ENCODE results near the gene SLC25A27.

The SLC25A27 gene

DNA sequence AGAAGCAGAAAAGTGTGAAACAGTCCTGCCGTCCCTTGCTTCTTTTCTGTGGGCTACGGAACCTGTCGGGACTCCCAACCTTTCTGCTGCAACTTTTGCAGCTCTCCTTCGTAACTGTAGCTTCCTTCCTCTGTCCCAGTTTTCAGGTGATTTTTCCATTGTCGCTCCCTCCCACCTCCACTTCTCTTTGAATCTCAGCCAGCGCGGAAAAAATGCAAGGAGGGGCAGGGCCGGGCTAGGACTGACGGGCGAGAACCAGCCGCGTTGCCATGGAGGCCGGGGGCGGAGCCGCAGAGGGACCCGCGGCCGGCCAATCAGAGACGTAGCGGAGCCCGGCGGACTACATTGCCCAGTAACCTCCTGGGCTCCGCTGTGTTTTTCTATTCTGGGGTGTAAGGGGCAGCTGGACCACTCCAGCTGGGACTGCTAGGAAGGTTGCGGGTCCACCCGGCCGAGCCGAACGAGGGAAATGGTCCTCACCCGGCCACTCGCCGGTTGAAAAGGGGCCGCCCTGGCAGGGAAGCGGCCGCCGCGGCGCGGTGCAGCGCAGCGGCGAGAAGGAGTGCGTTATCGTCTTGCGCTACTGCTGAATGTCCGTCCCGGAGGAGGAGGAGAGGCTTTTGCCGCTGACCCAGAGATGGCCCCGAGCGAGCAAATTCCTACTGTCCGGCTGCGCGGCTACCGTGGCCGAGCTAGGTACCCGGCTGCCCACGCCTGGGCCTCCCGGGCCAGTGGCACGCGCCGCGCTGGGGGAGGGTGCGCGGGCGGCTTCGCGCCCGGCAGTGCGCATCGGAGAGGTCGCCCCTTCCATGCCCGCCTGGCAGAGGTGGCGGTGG is at the start of gene SLC25A27, which contains the start of gene CYP39A1:
Gene SLC25A27, plus strand, starts transcription at position 373 of the 836 bp plus-strand sequence. Its CDS starts 218 bp downstream, at position 591.
Gene CYP39A1, minus strand, starts transcription at position 216 of the 836 bp plus-strand sequence. CDS start 236 bp downstream, outside the sequence.
- H3K27me3 ChIP-seq, result peaks cover 20% of the 10 kb centered on the region
- H3K36me3 ChIP-seq, result no peaks in the 10 kb centered on the region
- H3K9me3 ChIP-seq, result peaks cover 8% of the 10 kb centered on the region; the same call in 1 of the 2 replicates
- H3K4me2 ChIP-seq, result peak within 1 kb of the TSS; percentile 82
- peaks cover 6% of the 10 kb centered on the region; the same call in 1 of the 2 replicates for H3K4me1 ChIP-seq
- no peak within 1 kb of the TSS for H3K27ac ChIP-seq
- peak within 1 kb of the TSS; percentile 76 for H3K4me3 ChIP-seq
- no peak for TF ChIP-seq Cebpa-rat (IDR thresholded peaks at IDR 0.05)
- peak within 1 kb of the TSS; percentile 34; the same call in 1 of the 2 replicates for H3K9ac ChIP-seq
- H4K20me1 ChIP-seq, result no peaks in the 10 kb centered on the region

- H3K4me1 ChIP-seq, result no peaks in the 10 kb centered on the region
- no peak for TF ChIP-seq Cebpa-rat (IDR thresholded peaks at IDR 0.05)
- no peaks in the 10 kb centered on the region for H3K27me3 ChIP-seq
- H3K36me3 ChIP-seq, result no peaks in the 10 kb centered on the region
- H3K4me3 ChIP-seq, result no peak overlapping the region
- H4K20me1 ChIP-seq, result no peaks in the 10 kb centered on the region
- H3K9me3 ChIP-seq, result no peaks in the 10 kb centered on the region
- no peak overlapping the region for H3K9ac ChIP-seq
- H3K27ac ChIP-seq, result no peak overlapping the region
- no peak overlapping the region for H3K4me2 ChIP-seq
Observed at GRCh38 chr6:46605091-46605797, 47.5 kb upstream of the SLC25A27 start.

- H3K9ac ChIP-seq, result no peak overlapping the region
- no peaks in the 10 kb centered on the region for H3K4me1 ChIP-seq
- H3K27me3 ChIP-seq, result no peaks in the 10 kb centered on the region
- H3K9me3 ChIP-seq, result no peaks in the 10 kb centered on the region
- no peak overlapping the region for H3K4me2 ChIP-seq
- no peaks in the 10 kb centered on the region for H3K36me3 ChIP-seq
- no peak overlapping the region for H3K4me3 ChIP-seq
- H3K27ac ChIP-seq, result no peak overlapping the region
- H4K20me1 ChIP-seq, result no peaks in the 10 kb centered on the region
- no peak for TF ChIP-seq Cebpa-rat (IDR thresholded peaks at IDR 0.05)
Observed at GRCh38 chr6:46606338-46606737, 46.4 kb upstream of the SLC25A27 start.

- H3K27me3 ChIP-seq, result no peaks in the 10 kb centered on the region
- H4K20me1 ChIP-seq, result no peaks in the 10 kb centered on the region
- no peak overlapping the region for H3K27ac ChIP-seq
- H3K9ac ChIP-seq, result no peak overlapping the region
- H3K4me1 ChIP-seq, result no peaks in the 10 kb centered on the region
- no peaks in the 10 kb centered on the region for H3K36me3 ChIP-seq
- H3K4me2 ChIP-seq, result no peak overlapping the region
- no peak for TF ChIP-seq Cebpa-rat (IDR thresholded peaks at IDR 0.05)
- no peak overlapping the region for H3K4me3 ChIP-seq
- no peaks in the 10 kb centered on the region for H3K9me3 ChIP-seq
Observed at GRCh38 chr6:46610862-46611553, 41.8 kb upstream of the SLC25A27 start.

- H3K4me3 ChIP-seq, result no peak overlapping the region
- no peaks in the 10 kb centered on the region for H4K20me1 ChIP-seq
- no peaks in the 10 kb centered on the region for H3K36me3 ChIP-seq
- H3K4me1 ChIP-seq, result no peaks in the 10 kb centered on the region
- TF ChIP-seq Cebpa-rat (IDR thresholded peaks at IDR 0.05), result no peak
- H3K27ac ChIP-seq, result no peak overlapping the region
- H3K27me3 ChIP-seq, result no peaks in the 10 kb centered on the region
- no peak overlapping the region for H3K4me2 ChIP-seq
- no peaks in the 10 kb centered on the region for H3K9me3 ChIP-seq
- no peak overlapping the region for H3K9ac ChIP-seq
Observed at GRCh38 chr6:46612645-46613044, 40.1 kb upstream of the SLC25A27 start.

- no peaks in the 10 kb centered on the region for H3K4me1 ChIP-seq
- TF ChIP-seq Cebpa-rat (IDR thresholded peaks at IDR 0.05), result no peak
- no peak overlapping the region for H3K9ac ChIP-seq
- H3K4me3 ChIP-seq, result no peak overlapping the region
- no peaks in the 10 kb centered on the region for H3K9me3 ChIP-seq
- no peak overlapping the region for H3K4me2 ChIP-seq
- no peak overlapping the region for H3K27ac ChIP-seq
- H4K20me1 ChIP-seq, result no peaks in the 10 kb centered on the region
- no peaks in the 10 kb centered on the region for H3K36me3 ChIP-seq
- H3K27me3 ChIP-seq, result no peaks in the 10 kb centered on the region
Observed at GRCh38 chr6:46618726-46619125, 34.0 kb upstream of the SLC25A27 start.

DNA sequence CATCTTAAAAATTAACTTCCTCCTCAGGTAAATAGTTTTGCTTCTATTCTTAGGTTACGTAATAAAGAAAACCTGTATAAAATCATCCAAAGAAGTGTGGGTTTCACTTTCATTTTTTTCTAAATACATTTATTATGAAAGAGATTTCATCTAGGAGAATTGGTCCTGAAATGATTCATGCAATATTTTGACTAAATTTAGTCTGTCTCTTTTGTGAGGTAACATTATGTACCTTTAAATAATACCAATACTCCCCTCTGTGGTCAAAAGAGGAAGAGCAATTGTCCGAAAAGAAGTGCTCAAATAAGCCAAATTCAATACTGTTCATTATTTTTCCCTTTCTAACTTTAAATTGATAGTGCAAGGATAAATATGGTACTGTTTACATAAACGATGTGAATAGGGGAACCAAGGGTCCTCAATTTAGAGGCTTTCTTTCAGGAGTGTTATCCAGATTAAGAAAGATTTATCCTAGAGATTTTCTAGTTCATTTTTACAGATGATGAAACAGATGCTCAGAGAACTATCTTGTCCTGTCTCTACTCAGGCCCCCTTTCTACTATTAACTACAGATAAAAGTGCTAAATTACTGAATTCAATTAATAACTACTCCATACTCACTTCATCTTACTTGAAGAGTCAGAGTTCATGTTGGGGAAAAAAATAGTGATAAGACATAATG is 26.4 kb upstream of the SLC25A27 start:
- Histone ChIP-seq H4K20me1 (no peaks in the 10 kb centered on the region), H3K27ac (no peak overlapping the region), H3K36me3 (no peaks in the 10 kb centered on the region), H3K4me1 (no peaks in the 10 kb centered on the region), H3K9ac (no peak overlapping the region), H3K9me3 (no peaks in the 10 kb centered on the region), H3K4me2 (no peak overlapping the region), H3K27me3 (no peaks in the 10 kb centered on the region), H3K4me3 (no peak overlapping the region)
- TF ChIP-seq Cebpa-rat (IDR thresholded peaks at IDR 0.05), result no peak

GRCh38 chr6:46626976-46627375 is 25.8 kb upstream of the SLC25A27 start:
- Histone ChIP-seq H3K27me3 (no peaks in the 10 kb centered on the region), H3K27ac (no peak overlapping the region), H3K4me1 (no peaks in the 10 kb centered on the region), H3K36me3 (no peaks in the 10 kb centered on the region), H3K4me2 (no peak overlapping the region), H3K9ac (no peak overlapping the region), H3K4me3 (no peak overlapping the region), H3K9me3 (no peaks in the 10 kb centered on the region), H4K20me1 (no peaks in the 10 kb centered on the region)
- no peak for TF ChIP-seq Cebpa-rat (IDR thresholded peaks at IDR 0.05)

DNA sequence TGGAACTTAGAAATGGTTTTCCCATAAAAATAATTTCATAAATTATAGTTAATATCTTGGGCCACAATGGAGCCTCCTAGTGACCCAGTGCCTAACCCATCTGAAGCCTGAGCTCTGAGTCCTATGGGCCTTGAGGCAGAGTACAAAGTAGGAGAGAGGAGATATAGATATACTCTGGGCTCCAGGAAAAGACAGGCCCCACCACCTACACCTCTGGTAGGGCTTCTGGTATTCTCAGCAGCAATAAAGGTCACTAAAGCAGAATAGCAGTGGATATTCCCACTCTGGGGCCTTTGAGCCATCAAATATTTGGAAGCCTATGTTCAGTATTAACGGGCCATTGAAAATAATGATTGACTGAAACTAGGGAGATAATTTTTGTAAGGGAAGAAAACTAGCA is 24.3 kb upstream of the SLC25A27 start:
- H3K4me1 ChIP-seq, result no peaks in the 10 kb centered on the region

More for the DNA sequence above, 24.3 kb upstream of the SLC25A27 start:
- H3K9me3 ChIP-seq, result no peaks in the 10 kb centered on the region
- no peak for TF ChIP-seq Cebpa-rat (IDR thresholded peaks at IDR 0.05)
- H4K20me1 ChIP-seq, result no peaks in the 10 kb centered on the region
- no peak overlapping the region for H3K9ac ChIP-seq
- no peak overlapping the region for H3K4me2 ChIP-seq
- H3K4me3 ChIP-seq, result no peak overlapping the region
- H3K27ac ChIP-seq, result no peak overlapping the region
- no peaks in the 10 kb centered on the region for H3K36me3 ChIP-seq
- no peaks in the 10 kb centered on the region for H3K27me3 ChIP-seq
